ENCODE data around the gene NXNL1. TPM values are rescaled to one million over a fixed set of nuclear protein-coding genes. Genes with fewer than 3 reads are reported as not detected.

NXNL1 gene
- total RNA-seq, 2 experiments from 2014 or later = not detected

DNA sequence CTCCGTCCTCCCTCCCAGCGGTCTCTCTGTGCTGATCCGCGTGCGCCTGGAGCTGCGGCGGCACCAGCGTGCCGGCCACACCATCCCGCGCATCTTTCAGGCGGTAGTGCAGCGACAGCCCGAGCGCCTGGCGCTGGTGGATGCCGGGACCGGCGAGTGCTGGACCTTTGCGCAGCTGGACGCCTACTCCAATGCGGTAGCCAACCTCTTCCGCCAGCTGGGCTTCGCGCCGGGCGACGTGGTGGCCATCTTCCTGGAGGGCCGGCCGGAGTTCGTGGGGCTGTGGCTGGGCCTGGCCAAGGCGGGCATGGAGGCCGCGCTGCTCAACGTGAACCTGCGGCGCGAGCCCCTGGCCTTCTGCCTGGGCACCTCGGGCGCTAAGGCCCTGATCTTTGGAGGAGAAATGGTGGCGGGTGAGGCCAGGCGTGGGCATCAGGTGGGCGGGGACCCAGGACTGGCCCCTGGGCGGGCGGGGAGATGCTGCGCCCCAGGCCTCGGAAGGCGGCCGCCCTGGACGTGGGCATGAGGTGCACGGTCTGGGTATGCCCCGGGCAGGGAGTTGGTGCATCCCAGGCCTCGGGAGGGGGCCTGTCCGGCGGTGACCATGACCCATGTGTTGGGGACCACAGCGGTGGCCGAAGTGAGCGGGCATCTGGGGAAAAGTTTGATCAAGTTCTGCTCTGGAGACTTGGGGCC lies 26.0 kb upstream of the NXNL1 start:
- Histone ChIP-seq H3K4me3 (ENCODE audit: low read depth, low read length, poor library complexity, severe bottlenecking) (no peak overlapping the region), H2AFZ (ENCODE audit: low read length) (no peak overlapping the region), H3K36me3 (ENCODE audit: insufficient read depth, low read length) (no peaks in the 10 kb centered on the region), H3K4me1 (ENCODE audit: insufficient read depth, low read length, poor library complexity, severe bottlenecking) (peaks cover 26% of the 10 kb centered on the region), H3K9me3 (ENCODE audit: low read length) (no peaks in the 10 kb centered on the region), H3K27ac (ENCODE audit: low read depth, low read length, poor library complexity, severe bottlenecking) (no peak overlapping the region), H4K20me1 (ENCODE audit: insufficient read depth, low read length) (no peaks in the 10 kb centered on the region), H3K4me2 (ENCODE audit: low read length) (no peak overlapping the region), H3K79me2 (ENCODE audit: insufficient read depth, low read depth, low read length) (no peaks in the 10 kb centered on the region), H3K9me2 (ENCODE audit: insufficient read depth, low read length) (no peaks in the 10 kb centered on the region)
- no TSS peak for BruUV-seq (replicated peaks)
- intact Hi-C loops (cut with micrococcal nuclease; ENCODE audit: unreplicated experiment) = no loop called here
- ChIA-PET CTCF (ENCODE audit: unreplicated experiment) (no interaction called here), POLR2A (no interaction called here)
- no peak for DNase-seq (ENCODE audit: low spot score)
- TF ChIP-seq, protein P1, sequence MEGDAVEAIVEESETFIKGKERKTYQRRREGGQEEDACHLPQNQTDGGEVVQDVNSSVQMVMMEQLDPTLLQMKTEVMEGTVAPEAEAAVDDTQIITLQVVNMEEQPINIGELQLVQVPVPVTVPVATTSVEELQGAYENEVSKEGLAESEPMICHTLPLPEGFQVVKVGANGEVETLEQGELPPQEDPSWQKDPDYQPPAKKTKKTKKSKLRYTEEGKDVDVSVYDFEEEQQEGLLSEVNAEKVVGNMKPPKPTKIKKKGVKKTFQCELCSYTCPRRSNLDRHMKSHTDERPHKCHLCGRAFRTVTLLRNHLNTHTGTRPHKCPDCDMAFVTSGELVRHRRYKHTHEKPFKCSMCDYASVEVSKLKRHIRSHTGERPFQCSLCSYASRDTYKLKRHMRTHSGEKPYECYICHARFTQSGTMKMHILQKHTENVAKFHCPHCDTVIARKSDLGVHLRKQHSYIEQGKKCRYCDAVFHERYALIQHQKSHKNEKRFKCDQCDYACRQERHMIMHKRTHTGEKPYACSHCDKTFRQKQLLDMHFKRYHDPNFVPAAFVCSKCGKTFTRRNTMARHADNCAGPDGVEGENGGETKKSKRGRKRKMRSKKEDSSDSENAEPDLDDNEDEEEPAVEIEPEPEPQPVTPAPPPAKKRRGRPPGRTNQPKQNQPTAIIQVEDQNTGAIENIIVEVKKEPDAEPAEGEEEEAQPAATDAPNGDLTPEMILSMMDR (conservative IDR thresholded peaks at IDR 0.05; ENCODE audit: low read length) = no peak
- no peak for TF ChIP-seq EZH2phosphoT487 (IDR thresholded peaks at IDR 0.05; ENCODE audit: borderline replicate concordance, low read depth, low read length)

DNA sequence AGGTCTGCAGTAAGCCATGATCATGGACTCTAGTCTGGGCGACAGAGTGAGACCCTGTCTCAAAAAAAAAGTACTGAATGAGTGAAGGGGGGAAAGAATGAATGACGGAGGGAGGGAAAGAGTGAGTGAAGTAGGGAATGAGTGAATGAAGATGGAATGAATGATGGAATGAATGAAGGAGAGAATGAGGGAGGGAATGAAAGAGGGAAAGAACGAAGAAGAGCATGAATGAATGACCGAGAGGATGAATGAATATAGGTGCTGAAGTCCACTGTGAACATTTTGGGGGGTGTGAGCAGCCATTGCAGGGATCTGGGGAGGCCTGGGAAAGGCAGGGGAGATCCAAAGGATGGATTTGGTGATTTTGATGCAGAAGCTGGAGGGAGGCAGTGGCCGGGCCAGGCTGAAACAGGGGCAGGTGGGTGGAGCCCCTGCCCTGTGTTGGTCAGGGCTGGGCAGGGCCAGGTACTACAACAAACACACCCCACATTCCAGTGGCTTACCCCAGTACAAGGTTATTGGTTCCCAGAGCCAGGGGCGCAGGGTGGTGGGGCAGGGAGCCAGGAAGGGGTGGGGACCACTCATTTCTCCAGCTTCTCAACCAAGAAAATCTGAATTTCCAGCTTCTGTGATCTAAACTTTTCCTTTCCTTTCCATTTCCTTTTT lies 23.9 kb upstream of the NXNL1 start:
- POLR2A ChIA-PET = no interaction called here
- Histone ChIP-seq H3K4me2 (ENCODE audit: low read length) (no peak overlapping the region), H3K79me2 (ENCODE audit: insufficient read depth, low read depth, low read length) (no peaks in the 10 kb centered on the region), H3K27ac (ENCODE audit: low read depth, low read length, poor library complexity, severe bottlenecking) (no peak overlapping the region), H4K20me1 (ENCODE audit: insufficient read depth, low read length) (no peaks in the 10 kb centered on the region), H3K9me2 (ENCODE audit: insufficient read depth, low read length) (no peaks in the 10 kb centered on the region), H2AFZ (ENCODE audit: low read length) (no peak overlapping the region), H3K9me3 (ENCODE audit: low read length) (no peaks in the 10 kb centered on the region), H3K36me3 (ENCODE audit: insufficient read depth, low read length) (no peaks in the 10 kb centered on the region), H3K4me1 (ENCODE audit: insufficient read depth, low read length, poor library complexity, severe bottlenecking) (peaks cover 24% of the 10 kb centered on the region), H3K4me3 (ENCODE audit: low read depth, low read length, poor library complexity, severe bottlenecking) (no peak overlapping the region)
- BruUV-seq (replicated peaks) = no TSS peak
- TF ChIP-seq, protein P1 (conservative IDR thresholded peaks at IDR 0.05; ENCODE audit: low read length) = no peak
- TF ChIP-seq EZH2phosphoT487 (IDR thresholded peaks at IDR 0.05; ENCODE audit: borderline replicate concordance, low read depth, low read length) = no peak
- DNase-seq (ENCODE audit: low spot score) = no peak
- CTCF ChIA-PET (ENCODE audit: unreplicated experiment) = no interaction called here
- intact Hi-C loops (cut with micrococcal nuclease; ENCODE audit: unreplicated experiment) = no loop called here

DNA sequence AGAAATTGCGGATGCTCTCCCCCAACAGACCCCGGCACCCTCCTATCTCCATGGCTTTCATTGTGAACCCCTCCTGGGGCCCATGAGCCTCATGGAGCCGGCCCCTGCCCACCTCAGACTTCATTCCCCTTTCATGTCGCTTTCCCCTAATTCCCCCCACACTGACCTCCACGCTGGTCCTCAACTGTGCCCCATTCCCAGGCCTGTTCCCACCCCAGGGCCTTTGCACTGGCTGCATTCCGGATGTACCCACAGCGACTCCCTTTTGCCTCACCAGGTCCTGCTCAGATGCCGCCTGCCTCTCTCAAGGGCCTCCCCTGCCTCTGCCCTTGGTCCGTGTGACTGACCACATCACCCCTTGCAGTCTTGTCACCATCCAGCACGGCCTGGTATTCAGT lies 22.9 kb upstream of the NXNL1 start:
- H3K27ac ChIP-seq (ENCODE audit: low read depth, low read length, poor library complexity, severe bottlenecking) = no peak overlapping the region
- H4K20me1 ChIP-seq (ENCODE audit: insufficient read depth, low read length) = no peaks in the 10 kb centered on the region
- H3K9me3 ChIP-seq (ENCODE audit: low read length) = no peaks in the 10 kb centered on the region
- no peaks in the 10 kb centered on the region for H3K9me2 ChIP-seq (ENCODE audit: insufficient read depth, low read length)
- no TSS peak for BruUV-seq (replicated peaks)
- no peaks in the 10 kb centered on the region for H3K79me2 ChIP-seq (ENCODE audit: insufficient read depth, low read depth, low read length)
- H3K4me2 ChIP-seq (ENCODE audit: low read length) = no peak overlapping the region
- H3K4me1 ChIP-seq (ENCODE audit: insufficient read depth, low read length, poor library complexity, severe bottlenecking) = peaks cover 14% of the 10 kb centered on the region
- CTCF ChIA-PET (ENCODE audit: unreplicated experiment) = interaction anchor here (0.5 kb wide), 1 partner anchor 9 kb away, joined by 3 read pairs; no protein-coding TSS in a partner anchor
- no peaks in the 10 kb centered on the region for H3K36me3 ChIP-seq (ENCODE audit: insufficient read depth, low read length)
- H2AFZ ChIP-seq (ENCODE audit: low read length) = no peak overlapping the region
- POLR2A ChIA-PET = no interaction called here
- H3K4me3 ChIP-seq (ENCODE audit: low read depth, low read length, poor library complexity, severe bottlenecking) = no peak overlapping the region
- TF ChIP-seq, protein P1 (conservative IDR thresholded peaks at IDR 0.05; ENCODE audit: low read length) = no peak
- no peak for TF ChIP-seq EZH2phosphoT487 (IDR thresholded peaks at IDR 0.05; ENCODE audit: borderline replicate concordance, low read depth, low read length)
- DNase-seq (ENCODE audit: low spot score) = no peak
- intact Hi-C loops (cut with micrococcal nuclease; ENCODE audit: unreplicated experiment) = no loop called here

All from OCI-LY7 (cell line).